DND-41 (cell line): ENCODE data around the gene FAM98A.

Experiments
- ATAC-seq: fragments of 200-7000 bp; cut with Tn5 transposase; 3 replicates; pipeline ENCODE4 v1.9.1; 2021; ENCODE audit warnings: low read depth; ENCODE audit not compliant: insufficient read depth
- DNase-seq: peaks from one replicate; pipeline ENCODE4 v3.0.0-alpha.2; 2020
- H2AFZ ChIP-seq: 2 replicates; pipeline ENCODE4 v1.6.0; 2012; ENCODE audit warnings: low read depth, low read length
- H3K27ac ChIP-seq: 2 replicates; pipeline ENCODE4 v1.5.1; 2012; ENCODE audit warnings: low read length, inconsistent platforms
- H3K27me3 ChIP-seq: fragments of 200-600 bp; sonication (generic); 2 replicates; pipeline ENCODE4 v1.6.0; 2012; ENCODE audit warnings: low read length, mild to moderate bottlenecking, inconsistent platforms; ENCODE audit not compliant: insufficient read depth, poor library complexity
- H3K36me3 ChIP-seq: 2 replicates; pipeline ENCODE4 v1.5.1; 2012; ENCODE audit warnings: low read length, inconsistent platforms; ENCODE audit not compliant: insufficient read depth
- H3K4me1 ChIP-seq: 2 replicates; pipeline ENCODE4 v1.5.1; 2012; ENCODE audit warnings: mild to moderate bottlenecking, low read length; ENCODE audit not compliant: insufficient read depth
- H3K4me2 ChIP-seq: 2 replicates; pipeline ENCODE4 v1.6.0; 2012; ENCODE audit warnings: mild to moderate bottlenecking, moderate library complexity, low read length, inconsistent platforms; ENCODE audit not compliant: insufficient read depth
- H3K4me3 ChIP-seq, 2 experiments: fragments of 200-600 bp in 1 of 2; shearing (Covaris generic) in 1 of 2; 2 replicates each; pipeline ENCODE4 v1.5.1; 2012 to 2016; ENCODE audit warnings: inconsistent platforms in 2 of 2, low read length in 2 of 2, mild to moderate bottlenecking in 2 of 2, low read depth in 1 of 2, moderate library complexity in 1 of 2
- H3K79me2 ChIP-seq: 2 replicates; pipeline ENCODE4 v1.6.0; 2012; ENCODE audit warnings: low read length, inconsistent platforms; ENCODE audit not compliant: insufficient read depth
- H3K9ac ChIP-seq: 2 replicates; pipeline ENCODE4 v1.6.0; 2012; ENCODE audit warnings: low read depth, mild to moderate bottlenecking, inconsistent platforms, low read length, moderate library complexity
- H3K9me3 ChIP-seq: 2 replicates; pipeline ENCODE4 v1.5.1; 2012; ENCODE audit warnings: low read length, moderate library complexity, mild to moderate bottlenecking, inconsistent platforms; ENCODE audit not compliant: insufficient read depth, severe bottlenecking
- H4K20me1 ChIP-seq: 2 replicates; pipeline ENCODE4 v1.6.0; 2012; ENCODE audit warnings: low read length; ENCODE audit not compliant: insufficient read depth
- EZH2 ChIP-seq: IDR thresholded peaks from 3 replicates; pipeline ENCODE4 v1.6.1; 2012; ENCODE audit warnings: borderline replicate concordance, low read depth, mild to moderate bottlenecking, moderate library complexity, low read length, inconsistent platforms; ENCODE audit not compliant: severe bottlenecking
- TF ChIP-seq, protein P1 (sequence below): IDR thresholded peaks from 2 replicates; pipeline ENCODE4 v1.5.1; 2012; ENCODE audit warnings: borderline replicate concordance, low read length, moderate library complexity, mild to moderate bottlenecking; ENCODE audit not compliant: poor library complexity, severe bottlenecking; ENCODE audit errors: extremely low read depth

Gene FAM98A

DNA sequence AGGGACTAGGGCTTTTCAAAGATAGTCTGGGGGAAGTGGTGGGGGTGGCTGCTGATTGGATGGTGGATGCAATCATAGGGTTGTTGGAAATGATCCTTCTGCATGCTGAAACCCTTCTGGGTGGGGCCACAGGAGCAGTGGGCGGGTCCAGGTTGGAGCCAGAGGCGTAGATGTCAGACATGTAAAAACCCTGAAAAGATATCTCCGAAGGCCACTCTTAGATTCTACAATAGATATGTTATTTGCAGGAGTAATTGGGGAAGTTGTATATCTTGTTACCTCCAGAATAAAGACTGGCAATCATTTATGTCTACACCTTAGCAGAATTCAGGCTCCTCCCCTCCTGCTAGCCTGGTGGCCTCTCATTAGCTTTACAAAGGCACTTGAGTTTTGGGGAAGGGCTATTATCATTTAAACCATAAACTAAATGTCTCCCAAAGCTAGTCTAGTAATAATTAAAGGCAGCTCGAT, 8.2 kb upstream of the FAM98A start:
- Histone ChIP-seq H3K27ac (no peak overlapping the region), H3K4me3 (no peak overlapping the region)

DNA sequence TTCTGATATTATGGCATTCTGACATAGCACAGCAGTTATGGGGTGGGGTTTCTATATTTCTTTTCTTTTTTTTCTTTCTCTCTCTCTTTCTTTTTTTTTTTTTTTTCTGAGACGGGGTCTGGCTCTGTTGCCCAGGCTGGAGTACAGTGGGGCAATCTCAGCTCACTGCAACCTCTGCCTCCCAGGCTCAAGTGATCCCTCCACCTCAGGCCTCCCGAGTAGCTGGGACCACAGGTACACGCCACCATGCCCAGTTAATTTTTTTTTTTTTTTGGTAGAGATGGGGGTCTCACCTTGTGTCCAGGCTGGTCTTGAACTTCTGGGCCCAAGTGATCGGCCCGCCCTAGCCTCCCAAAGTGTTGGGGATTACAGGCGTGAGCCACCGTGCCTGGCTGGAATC, 7.5 kb upstream of the FAM98A start:
- no peak overlapping the region for H3K4me3 ChIP-seq
- H3K36me3 ChIP-seq: no peaks in the 10 kb centered on the region
- H2AFZ ChIP-seq: no peak overlapping the region
- ATAC-seq: no peak
- H3K27me3 ChIP-seq: no peaks in the 10 kb centered on the region
- TF ChIP-seq EZH2: no peak
- TF ChIP-seq, protein P1, sequence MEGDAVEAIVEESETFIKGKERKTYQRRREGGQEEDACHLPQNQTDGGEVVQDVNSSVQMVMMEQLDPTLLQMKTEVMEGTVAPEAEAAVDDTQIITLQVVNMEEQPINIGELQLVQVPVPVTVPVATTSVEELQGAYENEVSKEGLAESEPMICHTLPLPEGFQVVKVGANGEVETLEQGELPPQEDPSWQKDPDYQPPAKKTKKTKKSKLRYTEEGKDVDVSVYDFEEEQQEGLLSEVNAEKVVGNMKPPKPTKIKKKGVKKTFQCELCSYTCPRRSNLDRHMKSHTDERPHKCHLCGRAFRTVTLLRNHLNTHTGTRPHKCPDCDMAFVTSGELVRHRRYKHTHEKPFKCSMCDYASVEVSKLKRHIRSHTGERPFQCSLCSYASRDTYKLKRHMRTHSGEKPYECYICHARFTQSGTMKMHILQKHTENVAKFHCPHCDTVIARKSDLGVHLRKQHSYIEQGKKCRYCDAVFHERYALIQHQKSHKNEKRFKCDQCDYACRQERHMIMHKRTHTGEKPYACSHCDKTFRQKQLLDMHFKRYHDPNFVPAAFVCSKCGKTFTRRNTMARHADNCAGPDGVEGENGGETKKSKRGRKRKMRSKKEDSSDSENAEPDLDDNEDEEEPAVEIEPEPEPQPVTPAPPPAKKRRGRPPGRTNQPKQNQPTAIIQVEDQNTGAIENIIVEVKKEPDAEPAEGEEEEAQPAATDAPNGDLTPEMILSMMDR: no peak
- no peaks in the 10 kb centered on the region for H3K4me1 ChIP-seq
- H3K27ac ChIP-seq: no peak overlapping the region
- H3K9ac ChIP-seq: no peak overlapping the region
- H3K79me2 ChIP-seq: no peaks in the 10 kb centered on the region
- no peaks in the 10 kb centered on the region for H4K20me1 ChIP-seq
- H3K9me3 ChIP-seq: no peaks in the 10 kb centered on the region
- DNase-seq: no peak
- H3K4me2 ChIP-seq: no peak overlapping the region

More for the DNA sequence above, 8.2 kb upstream of the FAM98A start:
- H3K4me1 ChIP-seq: no peaks in the 10 kb centered on the region
- no peak for TF ChIP-seq EZH2
- TF ChIP-seq, protein P1: no peak
- DNase-seq: no peak
- H2AFZ ChIP-seq: no peak overlapping the region
- no peak overlapping the region for H3K4me2 ChIP-seq
- no peaks in the 10 kb centered on the region for H3K79me2 ChIP-seq
- H3K27me3 ChIP-seq: no peaks in the 10 kb centered on the region
- no peaks in the 10 kb centered on the region for H3K9me3 ChIP-seq
- no peak for ATAC-seq
- no peaks in the 10 kb centered on the region for H4K20me1 ChIP-seq
- no peak overlapping the region for H3K9ac ChIP-seq
- H3K36me3 ChIP-seq: no peaks in the 10 kb centered on the region

DNA sequence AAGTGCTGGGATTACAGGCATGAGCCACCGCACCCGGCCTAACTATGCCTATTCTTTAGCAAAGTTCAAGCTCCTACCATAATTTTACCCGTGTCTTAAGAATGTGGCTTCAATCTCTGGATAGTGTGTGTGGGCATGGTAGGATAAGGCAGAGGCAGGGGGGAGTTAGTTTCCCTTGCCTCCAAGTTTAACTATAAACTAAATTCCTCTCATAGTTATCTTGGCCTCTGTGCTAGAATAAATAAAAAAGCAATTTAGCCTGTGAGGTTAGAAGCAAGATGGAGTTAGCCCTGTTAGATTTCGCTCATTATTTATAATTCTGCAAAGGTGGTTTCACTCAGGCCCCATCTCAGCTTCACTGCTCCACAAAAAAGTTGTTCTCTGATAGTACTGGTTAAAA, 7.0 kb upstream of the FAM98A start:
- Histone ChIP-seq H3K27ac (no peak overlapping the region), H3K36me3 (no peaks in the 10 kb centered on the region), H2AFZ (no peak overlapping the region), H3K9me3 (no peaks in the 10 kb centered on the region), H3K27me3 (no peaks in the 10 kb centered on the region), H3K4me3 (no peak overlapping the region), H3K4me1 (no peaks in the 10 kb centered on the region), H3K79me2 (no peaks in the 10 kb centered on the region), H3K4me2 (no peak overlapping the region), H3K9ac (no peak overlapping the region), H4K20me1 (no peaks in the 10 kb centered on the region)
- TF ChIP-seq, protein P1: no peak
- TF ChIP-seq EZH2: no peak
- ATAC-seq (no peak), DNase-seq (no peak)

DNA sequence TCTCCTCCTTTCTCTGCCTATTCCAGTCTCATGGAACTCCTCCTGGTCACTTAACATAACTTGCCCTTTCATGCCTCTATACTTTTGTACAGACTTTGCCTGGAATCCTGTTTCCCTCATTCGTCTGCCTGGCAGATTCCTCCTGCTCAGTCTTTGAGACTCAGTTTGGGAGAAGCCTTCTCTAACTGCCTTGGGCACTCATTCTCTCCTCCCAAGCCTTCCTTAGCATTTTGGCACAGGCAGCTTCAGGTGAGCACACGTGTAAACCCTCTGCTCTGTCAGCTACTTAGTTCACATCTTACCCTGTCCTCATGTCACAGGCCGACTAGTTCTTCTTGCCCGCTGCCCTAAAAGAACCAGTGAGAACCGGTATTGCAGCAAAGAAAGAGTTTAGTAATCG, 6.0 kb upstream of the FAM98A start:
- ATAC-seq (no peak), DNase-seq (no peak)
- no peak overlapping the region for H3K9ac ChIP-seq
- no peaks in the 10 kb centered on the region for H3K27me3 ChIP-seq
- H4K20me1 ChIP-seq: no peaks in the 10 kb centered on the region
- H3K4me3 ChIP-seq: no peak overlapping the region
- peaks cover 8% of the 10 kb centered on the region; the same call in 1 of the 2 replicates for H3K4me1 ChIP-seq
- H3K79me2 ChIP-seq: no peaks in the 10 kb centered on the region
- H3K9me3 ChIP-seq: no peaks in the 10 kb centered on the region
- TF ChIP-seq, protein P1: no peak
- no peak for TF ChIP-seq EZH2
- H3K4me2 ChIP-seq: no peak overlapping the region
- H3K27ac ChIP-seq: no peak overlapping the region
- no peaks in the 10 kb centered on the region for H3K36me3 ChIP-seq
- no peak overlapping the region for H2AFZ ChIP-seq
